ENCODE measurements around the gene CCNQ.

DNA sequence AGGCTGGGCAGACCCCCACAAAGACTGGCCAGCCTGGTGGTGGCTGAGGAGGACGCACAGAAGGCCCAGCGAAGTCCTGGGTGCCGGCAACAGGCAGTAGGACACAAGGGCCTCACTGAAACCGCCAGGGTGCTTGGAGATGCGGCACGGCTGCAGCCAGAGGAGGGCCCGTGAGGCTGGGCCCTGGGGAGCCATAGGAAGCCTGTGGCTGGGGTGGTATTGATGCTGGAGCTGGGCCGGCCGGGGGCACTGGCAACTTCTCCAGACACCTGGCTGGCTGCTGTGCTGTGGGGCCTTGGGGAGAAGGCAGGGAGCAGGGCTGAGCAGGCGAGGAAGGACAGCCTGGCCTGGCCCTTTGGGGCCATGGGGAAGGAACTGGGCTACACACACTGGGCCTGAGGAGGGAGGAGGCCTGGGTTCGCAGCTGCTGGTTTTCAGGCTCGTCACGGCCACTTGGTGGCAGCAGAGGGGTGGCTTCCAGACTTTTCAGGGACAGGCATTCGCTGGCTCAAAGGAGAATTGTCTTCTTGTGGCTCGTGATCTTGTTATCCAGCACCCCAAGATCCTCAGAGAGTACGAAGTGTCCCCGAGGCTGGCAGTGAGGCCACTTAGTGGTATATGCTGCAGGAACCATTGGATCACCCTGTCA is 44.3 kb downstream of the CCNQ start:
- TF ChIP-seq RAD21 (IDR thresholded peaks at IDR 0.05; ENCODE audit: low read length) (peak; percentile 80), POLR2AphosphoS5 (IDR thresholded peaks at IDR 0.05; ENCODE audit: low read depth, low read length) (no peak), TCF12 (IDR thresholded peaks at IDR 0.05) (no peak), TAF1 (IDR thresholded peaks at IDR 0.05; ENCODE audit: borderline replicate concordance, low read depth, low read length) (no peak), PBX3 (IDR thresholded peaks at IDR 0.05) (no peak)
- TF ChIP-seq, protein P1, sequence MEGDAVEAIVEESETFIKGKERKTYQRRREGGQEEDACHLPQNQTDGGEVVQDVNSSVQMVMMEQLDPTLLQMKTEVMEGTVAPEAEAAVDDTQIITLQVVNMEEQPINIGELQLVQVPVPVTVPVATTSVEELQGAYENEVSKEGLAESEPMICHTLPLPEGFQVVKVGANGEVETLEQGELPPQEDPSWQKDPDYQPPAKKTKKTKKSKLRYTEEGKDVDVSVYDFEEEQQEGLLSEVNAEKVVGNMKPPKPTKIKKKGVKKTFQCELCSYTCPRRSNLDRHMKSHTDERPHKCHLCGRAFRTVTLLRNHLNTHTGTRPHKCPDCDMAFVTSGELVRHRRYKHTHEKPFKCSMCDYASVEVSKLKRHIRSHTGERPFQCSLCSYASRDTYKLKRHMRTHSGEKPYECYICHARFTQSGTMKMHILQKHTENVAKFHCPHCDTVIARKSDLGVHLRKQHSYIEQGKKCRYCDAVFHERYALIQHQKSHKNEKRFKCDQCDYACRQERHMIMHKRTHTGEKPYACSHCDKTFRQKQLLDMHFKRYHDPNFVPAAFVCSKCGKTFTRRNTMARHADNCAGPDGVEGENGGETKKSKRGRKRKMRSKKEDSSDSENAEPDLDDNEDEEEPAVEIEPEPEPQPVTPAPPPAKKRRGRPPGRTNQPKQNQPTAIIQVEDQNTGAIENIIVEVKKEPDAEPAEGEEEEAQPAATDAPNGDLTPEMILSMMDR (IDR thresholded peaks at IDR 0.05) = peak; percentile 77
